Nephron progenitor cell (in vitro differentiated cells): ENCODE measurements around the gene GNL3.
A peak's percentile ranks its signal among the peaks of the same experiment; 100 is the strongest.

Source experiments
- DNase-seq: peaks from one replicate; pipeline ENCODE4 v3.0.0; 2021
- H3K27ac Mint-ChIP-seq: 2 replicates; pipeline ENCODE4 v1.8.0; 2021; ENCODE audit warnings: mild to moderate bottlenecking, moderate library complexity, mixed read lengths
- H3K27me3 Mint-ChIP-seq: 2 replicates; pipeline ENCODE4 v1.8.0; 2021; ENCODE audit warnings: mild to moderate bottlenecking, low read depth, mixed read lengths; ENCODE audit not compliant: poor library complexity
- H3K36me3 Mint-ChIP-seq: 2 replicates; pipeline ENCODE4 v1.8.0; 2021; ENCODE audit warnings: low read depth, mixed read lengths
- H3K4me1 Mint-ChIP-seq: 2 replicates; pipeline ENCODE4 v1.8.0; 2021; ENCODE audit warnings: mixed read lengths
- H3K4me3 Mint-ChIP-seq: 2 replicates; pipeline ENCODE4 v1.8.0; 2021; ENCODE audit warnings: mild to moderate bottlenecking, moderate library complexity, mixed read lengths
- H3K9me3 Mint-ChIP-seq: 2 replicates; pipeline ENCODE4 v1.8.0; 2021; ENCODE audit warnings: mild to moderate bottlenecking, moderate library complexity, mixed read lengths
- TF ChIP-seq, protein P1 (sequence below): fragments of 200-600 bp; sonication (generic); IDR thresholded peaks from 2 replicates; pipeline ENCODE4 v1.5.0; 2021; ENCODE audit warnings: antibody characterized with exemption

Gene GNL3

DNA sequence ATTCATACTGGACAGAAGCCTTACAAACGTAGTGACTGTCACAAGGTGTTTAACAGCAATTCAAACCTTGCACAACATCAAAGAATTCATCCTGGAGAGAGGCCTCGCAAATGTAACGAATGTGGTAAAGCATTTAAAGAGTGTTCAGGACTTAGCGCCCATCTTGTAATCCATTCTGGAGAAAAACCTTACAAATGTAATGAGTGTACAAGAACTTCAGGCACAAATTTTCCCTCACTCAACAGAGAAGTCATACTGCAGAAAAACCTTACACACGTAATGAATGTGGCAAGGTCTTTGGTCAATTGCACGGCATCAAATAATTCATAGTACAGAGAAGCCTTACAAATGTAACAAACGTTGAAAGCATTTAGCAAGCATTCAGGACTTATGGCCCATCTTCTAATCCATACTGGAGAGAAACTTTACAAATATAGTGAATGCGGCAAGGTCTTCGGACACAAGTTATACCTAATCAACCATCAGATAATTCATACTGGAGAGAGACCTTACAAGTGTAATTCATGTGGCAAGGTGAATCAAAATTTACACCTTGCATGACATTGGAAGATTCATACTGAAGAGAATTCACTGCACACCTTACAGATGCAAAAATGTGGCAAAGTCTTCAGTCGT, 47.5 kb downstream of the GNL3 start:
- H3K4me1 Mint-ChIP-seq, result no peaks in the 10 kb centered on the region
- no peak overlapping the region for H3K27ac Mint-ChIP-seq
- H3K4me3 Mint-ChIP-seq, result no peak overlapping the region
- no peak for DNase-seq
- TF ChIP-seq, protein P1, sequence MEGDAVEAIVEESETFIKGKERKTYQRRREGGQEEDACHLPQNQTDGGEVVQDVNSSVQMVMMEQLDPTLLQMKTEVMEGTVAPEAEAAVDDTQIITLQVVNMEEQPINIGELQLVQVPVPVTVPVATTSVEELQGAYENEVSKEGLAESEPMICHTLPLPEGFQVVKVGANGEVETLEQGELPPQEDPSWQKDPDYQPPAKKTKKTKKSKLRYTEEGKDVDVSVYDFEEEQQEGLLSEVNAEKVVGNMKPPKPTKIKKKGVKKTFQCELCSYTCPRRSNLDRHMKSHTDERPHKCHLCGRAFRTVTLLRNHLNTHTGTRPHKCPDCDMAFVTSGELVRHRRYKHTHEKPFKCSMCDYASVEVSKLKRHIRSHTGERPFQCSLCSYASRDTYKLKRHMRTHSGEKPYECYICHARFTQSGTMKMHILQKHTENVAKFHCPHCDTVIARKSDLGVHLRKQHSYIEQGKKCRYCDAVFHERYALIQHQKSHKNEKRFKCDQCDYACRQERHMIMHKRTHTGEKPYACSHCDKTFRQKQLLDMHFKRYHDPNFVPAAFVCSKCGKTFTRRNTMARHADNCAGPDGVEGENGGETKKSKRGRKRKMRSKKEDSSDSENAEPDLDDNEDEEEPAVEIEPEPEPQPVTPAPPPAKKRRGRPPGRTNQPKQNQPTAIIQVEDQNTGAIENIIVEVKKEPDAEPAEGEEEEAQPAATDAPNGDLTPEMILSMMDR, result no peak
- peaks cover 52% of the 10 kb centered on the region for H3K9me3 Mint-ChIP-seq
- H3K27me3 Mint-ChIP-seq, result peaks cover 3% of the 10 kb centered on the region
- peaks cover 96% of the 10 kb centered on the region for H3K36me3 Mint-ChIP-seq

DNA sequence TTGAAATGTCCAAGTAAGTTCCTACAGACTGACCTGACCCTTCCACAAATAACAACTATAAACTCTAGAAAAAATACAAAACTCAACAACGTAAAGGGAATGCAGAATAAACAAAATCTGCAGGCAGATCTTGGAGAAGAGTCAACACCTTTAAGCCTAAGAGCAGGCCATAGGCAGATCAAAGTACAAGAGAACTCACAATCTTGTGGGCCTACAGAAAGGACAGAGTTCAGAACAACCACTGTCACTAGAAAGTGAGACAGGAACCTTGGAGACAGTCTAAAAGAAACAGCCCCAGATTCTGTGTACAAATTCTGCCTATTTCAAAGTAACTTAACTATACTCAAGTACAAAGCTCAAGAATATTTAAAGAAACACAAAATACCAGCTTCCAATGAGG, 53.9 kb downstream of the GNL3 start:
- Mint-ChIP-seq H3K9me3 (peaks cover 10% of the 10 kb centered on the region), H3K27ac (no peak overlapping the region), H3K36me3 (peaks cover 86% of the 10 kb centered on the region), H3K4me1 (no peaks in the 10 kb centered on the region), H3K4me3 (no peak overlapping the region), H3K27me3 (no peaks in the 10 kb centered on the region)
- TF ChIP-seq, protein P1, result no peak
- no peak for DNase-seq

- H3K4me1 Mint-ChIP-seq, result no peaks in the 10 kb centered on the region
- H3K9me3 Mint-ChIP-seq, result peaks cover 4% of the 10 kb centered on the region
- H3K27ac Mint-ChIP-seq, result no peak overlapping the region
- peaks cover 79% of the 10 kb centered on the region for H3K36me3 Mint-ChIP-seq
- no peak overlapping the region for H3K4me3 Mint-ChIP-seq
- H3K27me3 Mint-ChIP-seq, result no peaks in the 10 kb centered on the region
- TF ChIP-seq, protein P1, result peak; percentile 59
- no peak for DNase-seq
Observed at GRCh38 chr3:52742418-52743041, 56.7 kb downstream of the GNL3 start.

DNA sequence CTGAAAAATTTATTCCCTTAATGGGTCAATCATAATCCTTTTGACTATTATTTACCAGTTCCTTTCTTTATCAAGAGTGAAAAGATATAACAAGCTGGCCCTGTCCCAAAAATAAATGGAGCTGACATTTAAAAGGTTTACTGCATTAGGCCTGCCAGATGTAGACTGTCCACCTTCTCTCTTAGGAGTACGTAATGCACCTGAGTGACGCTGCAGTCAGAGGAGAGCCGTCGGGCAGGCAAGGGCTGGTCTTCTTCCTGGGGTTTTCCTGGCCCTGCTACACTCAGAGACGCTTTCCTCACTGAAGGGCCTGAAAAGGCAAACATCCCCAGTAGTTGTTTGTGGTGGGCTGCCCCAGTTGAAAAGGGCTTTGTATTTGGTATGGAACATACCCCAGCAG, 57.3 kb downstream of the GNL3 start:
- H3K9me3 Mint-ChIP-seq, result peaks cover 4% of the 10 kb centered on the region
- no peaks in the 10 kb centered on the region for H3K4me1 Mint-ChIP-seq
- H3K27me3 Mint-ChIP-seq, result no peaks in the 10 kb centered on the region
- H3K27ac Mint-ChIP-seq, result no peak overlapping the region
- H3K4me3 Mint-ChIP-seq, result no peak overlapping the region
- peaks cover 76% of the 10 kb centered on the region for H3K36me3 Mint-ChIP-seq
- DNase-seq, result no peak
- TF ChIP-seq, protein P1, result no peak

DNA sequence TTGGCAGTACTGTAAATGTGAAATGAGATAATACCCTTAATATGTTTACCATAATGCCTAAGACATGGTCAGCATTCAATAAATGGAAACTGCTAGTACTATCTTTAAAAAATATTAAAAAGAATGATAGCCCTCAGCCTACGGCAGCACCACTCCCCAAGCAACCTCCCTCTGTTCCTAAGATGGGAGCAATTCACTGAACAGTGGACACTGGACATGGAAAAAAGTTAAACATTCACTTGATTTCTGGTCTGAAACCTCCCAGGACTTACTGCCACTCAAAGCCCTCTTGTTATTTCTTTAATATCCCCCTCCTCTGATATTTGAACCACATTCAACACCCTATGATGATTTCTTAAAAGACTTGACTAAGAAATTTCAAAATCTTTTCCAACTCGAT, 57.9 kb downstream of the GNL3 start:
- peaks cover 76% of the 10 kb centered on the region for H3K36me3 Mint-ChIP-seq
- TF ChIP-seq, protein P1, result no peak

More for the DNA sequence above, 57.9 kb downstream of the GNL3 start:
- H3K27ac Mint-ChIP-seq, result no peak overlapping the region
- H3K4me3 Mint-ChIP-seq, result no peak overlapping the region
- peaks cover 4% of the 10 kb centered on the region for H3K9me3 Mint-ChIP-seq
- no peaks in the 10 kb centered on the region for H3K27me3 Mint-ChIP-seq
- H3K4me1 Mint-ChIP-seq, result no peaks in the 10 kb centered on the region
- DNase-seq, result no peak
